Neural crest cell (in vitro differentiated cells): Measurements from ENCODE around the gene FN3KRP. TPM values are rescaled to one million over a fixed set of nuclear protein-coding genes. Genes with fewer than 3 reads are reported as not detected.

ENCODE experiments used
- DNase-seq: peaks from one replicate; pipeline ENCODE4 v3.0.0; 2021; ENCODE audit warnings: low read depth, mixed read lengths, low spot score
- H3K27ac Mint-ChIP-seq: one replicate; pipeline ENCODE4 v1.8.0; 2021; ENCODE audit warnings: mild to moderate bottlenecking, mixed read lengths; ENCODE audit not compliant: unreplicated experiment
- H3K27me3 Mint-ChIP-seq: 2 replicates; pipeline ENCODE4 v1.8.0; 2021; ENCODE audit warnings: low read depth, mild to moderate bottlenecking, mixed read lengths
- H3K36me3 Mint-ChIP-seq: 2 replicates; pipeline ENCODE4 v1.8.0; 2021; ENCODE audit warnings: low read depth, mild to moderate bottlenecking, mixed read lengths
- H3K4me1 Mint-ChIP-seq: 2 replicates; pipeline ENCODE4 v1.8.0; 2021; ENCODE audit warnings: mixed read lengths
- H3K4me3 Mint-ChIP-seq: one replicate; pipeline ENCODE4 v1.8.0; 2021; ENCODE audit warnings: mild to moderate bottlenecking, mixed read lengths
- H3K9me3 Mint-ChIP-seq: 2 replicates; pipeline ENCODE4 v1.8.0; 2021; ENCODE audit warnings: mixed read lengths
- CTCF ChIP-seq: fragments of 200-600 bp; sonication (generic); conservative IDR thresholded peaks from 2 replicates; pipeline ENCODE4 v1.5.0; 2021; ENCODE audit warnings: antibody characterized with exemption, mild to moderate bottlenecking
- total RNA-seq: library from RNA; stranded (reverse); gene quantifications from 2 replicates; pipeline ENCODE4 v1.2.1, GENCODE V29; 2021

The FN3KRP gene
- total RNA-seq, 1 donor from 2014 or later, result 44.1 TPM

GRCh38 chr17:82705756-82706155 lies 10.8 kb upstream of the FN3KRP start:
- no peak overlapping the region for H3K4me3 Mint-ChIP-seq
- no peaks in the 10 kb centered on the region for H3K4me1 Mint-ChIP-seq
- no peak overlapping the region for H3K27ac Mint-ChIP-seq
- peaks cover 8% of the 10 kb centered on the region for H3K27me3 Mint-ChIP-seq
- no peaks in the 10 kb centered on the region for H3K9me3 Mint-ChIP-seq
- H3K36me3 Mint-ChIP-seq, result no peaks in the 10 kb centered on the region
- no peak for TF ChIP-seq CTCF
- no peak for DNase-seq

GRCh38 chr17:82709024-82709675 lies 7.4 kb upstream of the FN3KRP start:
- no peaks in the 10 kb centered on the region for H3K4me1 Mint-ChIP-seq
- no peak overlapping the region for H3K27ac Mint-ChIP-seq
- no peak for DNase-seq
- H3K27me3 Mint-ChIP-seq, result peaks cover 2% of the 10 kb centered on the region
- no peaks in the 10 kb centered on the region for H3K9me3 Mint-ChIP-seq
- no peaks in the 10 kb centered on the region for H3K36me3 Mint-ChIP-seq
- no peak for TF ChIP-seq CTCF
- H3K4me3 Mint-ChIP-seq, result no peak overlapping the region

GRCh38 chr17:82709676-82710498 lies 6.6 kb upstream of the FN3KRP start:
- Mint-ChIP-seq H3K4me1 (no peaks in the 10 kb centered on the region), H3K36me3 (no peaks in the 10 kb centered on the region), H3K9me3 (no peaks in the 10 kb centered on the region), H3K27ac (no peak overlapping the region), H3K27me3 (peaks cover 2% of the 10 kb centered on the region), H3K4me3 (no peak overlapping the region)
- DNase-seq, result no peak
- no peak for TF ChIP-seq CTCF

- no peak for DNase-seq
- TF ChIP-seq CTCF, result no peak
- Mint-ChIP-seq H3K36me3 (no peaks in the 10 kb centered on the region), H3K27me3 (peaks cover 2% of the 10 kb centered on the region), H3K9me3 (no peaks in the 10 kb centered on the region), H3K27ac (no peak overlapping the region), H3K4me1 (peaks cover 1% of the 10 kb centered on the region), H3K4me3 (peak overlapping the region; percentile 31)
Observed at GRCh38 chr17:82710499-82711232, 5.8 kb upstream of the FN3KRP start.

GRCh38 chr17:82713071-82713723 lies 3.3 kb upstream of the FN3KRP start:
- peaks cover 5% of the 10 kb centered on the region for H3K36me3 Mint-ChIP-seq
- H3K4me1 Mint-ChIP-seq, result peaks cover 15% of the 10 kb centered on the region
- no peaks in the 10 kb centered on the region for H3K9me3 Mint-ChIP-seq
- TF ChIP-seq CTCF, result no peak
- H3K27ac Mint-ChIP-seq, result peak overlapping the region; percentile 87
- DNase-seq, result no peak
- H3K4me3 Mint-ChIP-seq, result peak overlapping the region; percentile 64
- peaks cover 2% of the 10 kb centered on the region for H3K27me3 Mint-ChIP-seq
